Peyer's patch (tissue), 4 donors: ENCODE results near the gene ZNF442.

Experiments used
- POLR2A ChIP-seq, 2 donors: fragments of 450-650 bp; IDR thresholded peaks; one replicate each; pipeline ENCODE4 v1.5.1; 2017; ENCODE audit warnings: antibody characterized with exemption in 2 of 2, mild to moderate bottlenecking in 2 of 2, moderate library complexity in 2 of 2
- TF ChIP-seq, protein P1 (sequence below), 6 experiments: fragments of 450-650 bp in 4 of 6; fragments of 200-600 bp in 2 of 6; sonication (generic) in 1 of 6; IDR thresholded peaks; one replicate each; pipeline ENCODE4 v1.5.1; 2017 to 2019; ENCODE audit warnings: antibody characterized with exemption in 6 of 6, mild to moderate bottlenecking in 3 of 6, moderate library complexity in 1 of 6

DNA sequence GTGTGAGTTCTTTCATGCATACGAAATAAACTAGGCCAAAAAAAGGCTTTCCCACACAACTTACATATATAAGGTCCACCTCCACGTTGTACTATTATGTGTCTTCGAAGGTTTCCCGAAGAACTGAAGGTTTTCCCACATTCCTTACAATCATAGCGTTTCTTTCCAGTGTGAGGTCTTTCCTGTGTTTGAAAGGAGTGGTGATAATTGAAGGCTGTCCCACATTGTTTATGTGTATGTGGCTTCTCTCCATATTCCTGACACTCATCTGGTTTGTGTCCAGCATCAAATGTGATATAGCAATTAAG, 14.6 kb downstream of the ZNF442 start:
- TF ChIP-seq, protein P1, sequence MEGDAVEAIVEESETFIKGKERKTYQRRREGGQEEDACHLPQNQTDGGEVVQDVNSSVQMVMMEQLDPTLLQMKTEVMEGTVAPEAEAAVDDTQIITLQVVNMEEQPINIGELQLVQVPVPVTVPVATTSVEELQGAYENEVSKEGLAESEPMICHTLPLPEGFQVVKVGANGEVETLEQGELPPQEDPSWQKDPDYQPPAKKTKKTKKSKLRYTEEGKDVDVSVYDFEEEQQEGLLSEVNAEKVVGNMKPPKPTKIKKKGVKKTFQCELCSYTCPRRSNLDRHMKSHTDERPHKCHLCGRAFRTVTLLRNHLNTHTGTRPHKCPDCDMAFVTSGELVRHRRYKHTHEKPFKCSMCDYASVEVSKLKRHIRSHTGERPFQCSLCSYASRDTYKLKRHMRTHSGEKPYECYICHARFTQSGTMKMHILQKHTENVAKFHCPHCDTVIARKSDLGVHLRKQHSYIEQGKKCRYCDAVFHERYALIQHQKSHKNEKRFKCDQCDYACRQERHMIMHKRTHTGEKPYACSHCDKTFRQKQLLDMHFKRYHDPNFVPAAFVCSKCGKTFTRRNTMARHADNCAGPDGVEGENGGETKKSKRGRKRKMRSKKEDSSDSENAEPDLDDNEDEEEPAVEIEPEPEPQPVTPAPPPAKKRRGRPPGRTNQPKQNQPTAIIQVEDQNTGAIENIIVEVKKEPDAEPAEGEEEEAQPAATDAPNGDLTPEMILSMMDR (IDR thresholded peaks at IDR 0.05), result no peak
- no peak for TF ChIP-seq POLR2A (IDR thresholded peaks at IDR 0.05)
